ENCODE measurements around the gene IGSF21. TPM values are rescaled to one million over a fixed set of nuclear protein-coding genes. Genes with fewer than 3 reads are reported as not detected.
"Not testable (repeated sequence)": the region's sequence is repeated elsewhere in the genome, so short reads cannot be mapped to it uniquely, and the experiment has no call there.

Gene IGSF21
- total and polyA plus RNA-seq, 5 experiments from 2014 or later = not detected

GRCh38 chr1:18415448-18416027 lies 307.9 kb downstream of the IGSF21 start:
- H3K27ac Mint-ChIP-seq = no peak overlapping the region
- DNase-seq = no peak
- H3K27me3 Mint-ChIP-seq = peaks cover 10 to 37% (median 27%) of the 10 kb centered on the region in 5 donors
- H3K36me3 Mint-ChIP-seq = peaks cover 0 to 9% (median 0%) of the 10 kb centered on the region in 3 donors
- H3K4me1 Mint-ChIP-seq = no peaks in the 10 kb centered on the region
- POLR2A ChIA-PET = no interaction called here
- H3K9me3 Mint-ChIP-seq = peaks cover 0 to 29% (median 12%) of the 10 kb centered on the region in 9 donors
- no peak overlapping the region for H3K4me3 Mint-ChIP-seq
- no peak for ATAC-seq

GRCh38 chr1:18416126-18416525 lies 308.5 kb downstream of the IGSF21 start:
- peaks cover 10 to 40% (median 27%) of the 10 kb centered on the region in 5 donors for H3K27me3 Mint-ChIP-seq
- H3K4me3 Mint-ChIP-seq, H3K4me1 Mint-ChIP-seq, ATAC-seq, H3K27ac Mint-ChIP-seq, H3K36me3 Mint-ChIP-seq, DNase-seq, POLR2A ChIA-PET: not testable (repeated sequence)
- H3K9me3 Mint-ChIP-seq = peaks cover 0 to 24% (median 12%) of the 10 kb centered on the region in 9 donors

DNA sequence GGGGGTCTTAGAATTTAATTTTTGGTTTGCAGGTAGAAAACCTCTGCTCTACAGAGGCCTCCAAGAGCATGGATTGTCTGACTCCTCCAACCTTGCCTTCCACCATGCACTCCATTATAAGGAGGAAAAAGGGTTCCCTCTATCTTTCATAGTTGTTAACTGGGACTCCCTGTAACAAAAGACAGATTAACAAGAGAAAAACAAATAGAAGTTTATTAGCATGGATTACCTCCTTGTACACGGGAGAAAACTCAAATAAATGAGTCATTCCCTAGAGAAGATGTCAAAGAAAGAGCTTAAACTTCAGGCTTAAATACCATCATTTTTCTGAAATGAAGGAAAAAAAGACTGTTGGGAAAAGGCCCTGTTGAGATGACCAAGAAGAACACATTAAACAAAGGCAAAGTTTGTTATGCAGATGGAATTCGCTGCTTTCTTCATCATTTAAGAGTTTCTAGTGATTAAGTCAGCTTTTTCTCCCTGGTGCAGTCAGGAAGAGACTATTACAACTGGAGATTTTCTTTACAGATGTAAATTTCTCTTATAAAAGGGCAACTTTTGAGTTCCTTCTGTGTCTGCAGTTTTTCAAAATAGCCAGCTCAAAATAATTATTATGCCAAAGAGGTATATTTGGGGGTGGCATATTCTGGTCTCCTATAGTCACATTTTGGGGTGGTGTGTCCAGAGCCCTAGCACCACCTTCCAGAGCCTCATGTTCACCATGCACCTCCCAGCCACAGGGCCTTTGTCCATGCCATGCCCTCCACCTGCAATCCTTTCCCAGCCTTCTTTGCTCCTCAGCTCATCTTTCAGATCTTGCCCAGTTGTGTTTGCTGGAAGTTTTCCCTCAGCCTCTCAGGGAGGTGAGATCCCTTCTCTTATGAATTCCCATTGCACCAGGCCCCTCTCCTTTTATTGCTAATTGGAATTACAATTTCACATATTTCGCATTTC lies 310.0 kb downstream of the IGSF21 start:
- ATAC-seq = no peak
- H3K27me3 Mint-ChIP-seq = peaks cover 13 to 53% (median 31%) of the 10 kb centered on the region in 5 donors
- H3K4me3 Mint-ChIP-seq = no peak overlapping the region
- no peaks in the 10 kb centered on the region for H3K4me1 Mint-ChIP-seq
- no peaks in the 10 kb centered on the region for H3K36me3 Mint-ChIP-seq
- POLR2A ChIA-PET = no interaction called here
- DNase-seq = no peak
- H3K27ac Mint-ChIP-seq = no peak overlapping the region
- peaks cover 0 to 13% (median 6%) of the 10 kb centered on the region in 9 donors for H3K9me3 Mint-ChIP-seq

DNA sequence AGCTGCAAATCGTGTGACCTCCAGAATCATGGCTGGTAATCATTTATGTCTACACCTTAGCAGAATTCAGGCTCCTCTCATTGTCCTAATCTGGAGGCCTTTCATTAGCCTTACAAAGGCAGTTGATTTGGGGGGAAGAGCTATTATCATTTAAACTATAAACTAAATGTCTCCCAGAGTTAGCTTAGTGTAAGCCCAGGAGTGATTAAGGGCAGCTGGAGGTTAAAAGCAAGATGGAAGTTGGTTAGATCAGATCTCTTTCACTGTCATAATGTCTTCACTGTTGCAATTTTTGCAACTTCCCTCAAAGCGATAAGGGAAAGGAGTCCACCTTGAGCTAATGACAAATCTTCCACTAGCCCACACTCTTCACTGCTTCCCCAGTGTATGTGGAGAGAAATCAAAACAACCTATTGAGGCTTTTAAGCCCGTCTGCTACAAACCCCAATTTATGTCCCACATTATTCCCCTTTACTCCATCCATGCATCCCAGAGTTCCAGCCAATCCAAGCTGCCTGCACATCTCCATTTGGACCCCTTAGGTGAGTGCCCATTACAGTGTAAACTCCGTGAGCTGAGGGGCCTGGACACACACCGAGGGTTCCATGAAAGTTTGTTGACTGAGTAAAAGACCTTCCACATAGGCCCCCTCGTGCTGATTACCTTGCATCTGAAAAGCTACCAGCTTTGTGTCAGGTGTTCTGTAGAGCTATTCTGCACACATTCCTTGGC lies 311.7 kb downstream of the IGSF21 start:
- Mint-ChIP-seq H3K4me3 (no peak overlapping the region), H3K27ac (no peak overlapping the region), H3K4me1 (no peaks in the 10 kb centered on the region), H3K36me3 (no peaks in the 10 kb centered on the region), H3K27me3 (peaks cover 13 to 49% (median 21%) of the 10 kb centered on the region in 5 donors), H3K9me3 (peaks cover 0 to 7% (median 0%) of the 10 kb centered on the region in 9 donors)
- POLR2A ChIA-PET = no interaction called here
- no peak for DNase-seq
- no peak for ATAC-seq

DNA sequence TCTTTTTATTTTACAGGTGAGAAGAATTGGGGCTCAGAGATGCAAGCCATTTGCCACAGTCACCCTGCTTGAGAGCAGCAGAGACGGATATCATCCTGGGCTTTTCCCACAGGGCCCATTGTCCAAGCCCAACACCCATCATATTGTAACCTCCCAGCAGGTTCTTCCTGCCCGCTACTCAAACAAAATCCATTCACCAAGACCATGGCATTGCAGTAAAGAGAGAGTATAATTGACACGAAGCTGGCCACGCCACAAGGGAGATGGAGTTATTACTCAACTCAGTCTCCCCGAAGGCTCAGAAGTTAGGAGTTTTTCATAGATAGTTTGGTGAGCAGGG lies 312.2 kb downstream of the IGSF21 start:
- H3K4me1 Mint-ChIP-seq = no peaks in the 10 kb centered on the region
- H3K36me3 Mint-ChIP-seq = no peaks in the 10 kb centered on the region
- peaks cover 12 to 44% (median 17%) of the 10 kb centered on the region in 5 donors for H3K27me3 Mint-ChIP-seq
- POLR2A ChIA-PET = no interaction called here
- no peak overlapping the region for H3K27ac Mint-ChIP-seq
- DNase-seq (no peak), ATAC-seq (no peak)
- no peak overlapping the region for H3K4me3 Mint-ChIP-seq
- peaks cover 0 to 7% (median 3%) of the 10 kb centered on the region in 9 donors for H3K9me3 Mint-ChIP-seq

GRCh38 chr1:18422076-18422777 lies 314.6 kb downstream of the IGSF21 start:
- Mint-ChIP-seq H3K27me3 (peaks cover 11 to 38% (median 15%) of the 10 kb centered on the region in 5 donors), H3K4me1 (no peaks in the 10 kb centered on the region), H3K27ac (no peak overlapping the region), H3K36me3 (peaks cover 0 to 8% (median 0%) of the 10 kb centered on the region in 3 donors), H3K4me3 (no peak overlapping the region), H3K9me3 (peaks cover 0 to 29% (median 11%) of the 10 kb centered on the region in 9 donors)
- no peak for ATAC-seq
- POLR2A ChIA-PET = no interaction called here
- no peak for DNase-seq

DNA sequence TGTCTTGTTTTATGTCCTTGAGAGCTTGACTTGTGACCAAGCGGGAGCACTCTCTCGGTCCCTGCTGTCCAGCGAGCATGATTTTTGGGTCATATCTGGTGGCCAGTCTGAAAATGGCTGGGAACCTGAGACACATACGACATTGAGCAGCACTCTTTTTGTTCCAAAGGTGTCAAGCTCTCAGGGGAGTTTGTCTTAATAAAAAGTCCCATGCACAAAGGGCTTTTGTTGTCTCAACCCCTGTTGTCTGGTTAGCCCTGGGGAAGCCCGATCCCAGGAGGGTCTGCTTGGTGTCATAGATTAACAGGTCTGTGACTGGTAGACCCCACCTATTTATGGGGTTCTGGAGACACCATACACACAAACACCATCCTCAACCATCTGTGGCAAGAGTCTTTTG lies 315.4 kb downstream of the IGSF21 start:
- POLR2A ChIA-PET = no interaction called here
- Mint-ChIP-seq H3K4me3 (no peak overlapping the region), H3K36me3 (peaks cover 0 to 12% (median 0%) of the 10 kb centered on the region in 3 donors), H3K27me3 (peaks cover 9 to 34% (median 14%) of the 10 kb centered on the region in 5 donors), H3K27ac (no peak overlapping the region), H3K9me3 (peaks cover 0 to 36% (median 16%) of the 10 kb centered on the region in 9 donors), H3K4me1 (no peaks in the 10 kb centered on the region)
- no peak for DNase-seq
- no peak for ATAC-seq

- no peak overlapping the region for H3K27ac Mint-ChIP-seq
- peaks cover 0 to 47% (median 18%) of the 10 kb centered on the region in 9 donors for H3K9me3 Mint-ChIP-seq
- peaks cover 0 to 12% (median 0%) of the 10 kb centered on the region in 3 donors for H3K36me3 Mint-ChIP-seq
- no peak for DNase-seq
- no peak for ATAC-seq
- H3K4me1 Mint-ChIP-seq = no peaks in the 10 kb centered on the region
- H3K27me3 Mint-ChIP-seq = peaks cover 3 to 35% (median 18%) of the 10 kb centered on the region in 5 donors
- no peak overlapping the region for H3K4me3 Mint-ChIP-seq
- POLR2A ChIA-PET = no interaction called here
These were observed 319.0 kb downstream of the IGSF21 start for GRCh38 chr1:18426580-18426979.
